GM12864 (cell line): Measurements from ENCODE around the gene KRT37.

Source experiments
- DNase-seq: peaks from one replicate; pipeline ENCODE4 v3.0.0-alpha.2; 2011; ENCODE audit warnings: low read depth
- H3K4me3 ChIP-seq: 2 replicates; pipeline ENCODE4 v1.5.1; 2011; ENCODE audit warnings: mild to moderate bottlenecking, low read depth, low read length, control low read depth
- TF ChIP-seq, protein P1 (sequence below): IDR thresholded peaks from 2 replicates; pipeline ENCODE4 v1.5.1; 2011; ENCODE audit warnings: low read depth, mild to moderate bottlenecking, moderate library complexity, low read length, control low read depth, inconsistent platforms; ENCODE audit errors: missing control alignments

KRT37 gene

DNA sequence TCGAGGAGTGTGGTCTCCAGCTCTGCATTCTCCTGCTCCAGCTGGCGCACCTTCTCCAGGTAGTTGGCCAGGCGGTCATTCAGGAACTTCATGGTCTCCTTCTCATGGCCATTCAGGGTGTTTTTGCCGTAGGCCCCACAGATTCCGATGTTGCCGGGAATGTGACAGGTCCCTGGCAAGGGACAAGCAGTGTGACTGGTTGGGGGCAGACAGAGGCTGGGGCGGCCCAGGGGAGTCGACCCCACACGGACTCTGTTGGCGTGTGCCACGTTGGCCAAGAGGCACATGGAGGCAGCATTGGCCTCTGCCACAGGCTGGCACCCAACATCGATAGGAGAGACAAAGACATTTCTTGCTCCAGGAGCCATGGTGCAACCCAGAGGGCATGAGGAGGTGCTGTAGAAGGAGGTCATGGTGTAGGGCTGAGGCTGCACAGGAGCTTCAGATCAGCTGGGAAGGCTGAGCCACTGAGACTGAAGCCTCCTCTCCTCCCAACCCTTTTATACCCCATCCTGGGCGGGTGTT lies at the start of gene KRT37:
Gene KRT37, minus strand, starts transcription at position 475 of the 525 bp plus-strand sequence. Its CDS starts 62 bp downstream, at position 413.
- H3K4me3 ChIP-seq, result no peak within 1 kb of the TSS
- TF ChIP-seq, protein P1, sequence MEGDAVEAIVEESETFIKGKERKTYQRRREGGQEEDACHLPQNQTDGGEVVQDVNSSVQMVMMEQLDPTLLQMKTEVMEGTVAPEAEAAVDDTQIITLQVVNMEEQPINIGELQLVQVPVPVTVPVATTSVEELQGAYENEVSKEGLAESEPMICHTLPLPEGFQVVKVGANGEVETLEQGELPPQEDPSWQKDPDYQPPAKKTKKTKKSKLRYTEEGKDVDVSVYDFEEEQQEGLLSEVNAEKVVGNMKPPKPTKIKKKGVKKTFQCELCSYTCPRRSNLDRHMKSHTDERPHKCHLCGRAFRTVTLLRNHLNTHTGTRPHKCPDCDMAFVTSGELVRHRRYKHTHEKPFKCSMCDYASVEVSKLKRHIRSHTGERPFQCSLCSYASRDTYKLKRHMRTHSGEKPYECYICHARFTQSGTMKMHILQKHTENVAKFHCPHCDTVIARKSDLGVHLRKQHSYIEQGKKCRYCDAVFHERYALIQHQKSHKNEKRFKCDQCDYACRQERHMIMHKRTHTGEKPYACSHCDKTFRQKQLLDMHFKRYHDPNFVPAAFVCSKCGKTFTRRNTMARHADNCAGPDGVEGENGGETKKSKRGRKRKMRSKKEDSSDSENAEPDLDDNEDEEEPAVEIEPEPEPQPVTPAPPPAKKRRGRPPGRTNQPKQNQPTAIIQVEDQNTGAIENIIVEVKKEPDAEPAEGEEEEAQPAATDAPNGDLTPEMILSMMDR, result no peak
- no peak for DNase-seq

- no peak overlapping the region for H3K4me3 ChIP-seq
- TF ChIP-seq, protein P1, result no peak
- DNase-seq, result no peak
These were observed 44.0 kb upstream of the KRT37 start for GRCh38 chr17:41468346-41468745.

- TF ChIP-seq, protein P1, result no peak
- no peak overlapping the region for H3K4me3 ChIP-seq
- no peak for DNase-seq
These were observed 43.2 kb upstream of the KRT37 start for GRCh38 chr17:41467561-41467960.

- DNase-seq, result no peak
- H3K4me3 ChIP-seq, result no peak within 1 kb of the TSS
- TF ChIP-seq, protein P1, result no peak
These were observed 42.6 kb upstream of the KRT37 start, which contains the start of gene KRT32 for GRCh38 chr17:41466988-41467387. Gene KRT32, minus strand, starts transcription at chr17:41467386. Its CDS starts 61 bp downstream, at chr17:41467325.

- TF ChIP-seq, protein P1, result no peak
- no peak for DNase-seq
- no peak overlapping the region for H3K4me3 ChIP-seq
These were observed 40.3 kb upstream of the KRT37 start for GRCh38 chr17:41464682-41465081.

- no peak overlapping the region for H3K4me3 ChIP-seq
- no peak for DNase-seq
- TF ChIP-seq, protein P1, result no peak
These were observed 39.8 kb upstream of the KRT37 start for GRCh38 chr17:41464173-41464572.

GRCh38 chr17:41463746-41464145 lies 39.4 kb upstream of the KRT37 start:
- no peak for DNase-seq
- no peak overlapping the region for H3K4me3 ChIP-seq
- TF ChIP-seq, protein P1, result no peak
